SK-N-MC (cell line): ENCODE results near the gene LRRC4C.

Experiments used
- EZH2 ChIP-seq: fragments of 200-600 bp; sonication (generic); IDR thresholded peaks from one replicate; pipeline ENCODE4 v1.6.1; 2017; ENCODE audit warnings: antibody characterized with exemption
- FOXP2 ChIP-seq: optimal IDR thresholded peaks from 2 replicates; pipeline ENCODE3; 2011; ENCODE audit warnings: mild to moderate bottlenecking, moderate library complexity; ENCODE audit not compliant: insufficient read depth; ENCODE audit errors: extremely low read length, control extremely low read depth
- POLR2AphosphoS5 ChIP-seq: IDR thresholded peaks from 2 replicates; pipeline ENCODE4 v1.6.1; 2012; ENCODE audit warnings: mild to moderate bottlenecking, low read depth, low read length, borderline replicate concordance

- TF ChIP-seq EZH2 (no peak), FOXP2 (no peak), POLR2AphosphoS5 (no peak)
Observed at GRCh38 chr11:40597546-40598113, 861.8 kb downstream of the LRRC4C start.
